Measurements from ENCODE around the gene RAB3C.

The RAB3C gene

GRCh38 chr5:58776559-58776958 is 193.7 kb downstream of the RAB3C start:
- Mint-ChIP-seq H3K4me1 (peaks cover 10% of the 10 kb centered on the region), H3K4me3 (no peak overlapping the region), H3K36me3 (ENCODE audit: low read depth) (no peaks in the 10 kb centered on the region), H3K27ac (no peak overlapping the region), H3K27me3 (ENCODE audit: low read depth) (peaks cover 9% of the 10 kb centered on the region), H3K9me3 (no peaks in the 10 kb centered on the region)
- TF ChIP-seq CTCF (IDR thresholded peaks at IDR 0.05; ENCODE audit: unreplicated experiment in 3 of 3) = no peak

GRCh38 chr5:58778888-58779287 is 196.0 kb downstream of the RAB3C start:
- Mint-ChIP-seq H3K36me3 (ENCODE audit: low read depth) (no peaks in the 10 kb centered on the region), H3K9me3 (no peaks in the 10 kb centered on the region), H3K4me1 (peaks cover 2% of the 10 kb centered on the region), H3K27me3 (ENCODE audit: low read depth) (no peaks in the 10 kb centered on the region), H3K27ac (no peak overlapping the region), H3K4me3 (no peak overlapping the region)
- no peak for TF ChIP-seq CTCF (IDR thresholded peaks at IDR 0.05; ENCODE audit: unreplicated experiment in 3 of 3)

GRCh38 chr5:58786035-58786434 is 203.2 kb downstream of the RAB3C start:
- Mint-ChIP-seq H3K27me3 (ENCODE audit: low read depth) (no peaks in the 10 kb centered on the region), H3K4me3 (no peak overlapping the region)

GRCh38 chr5:58786711-58787303 is 203.9 kb downstream of the RAB3C start:
- TF ChIP-seq CTCF (IDR thresholded peaks at IDR 0.05; ENCODE audit: unreplicated experiment in 3 of 3) = no peak

More at GRCh38 chr5:58786035-58786434, 203.2 kb downstream of the RAB3C start:
- H3K9me3 Mint-ChIP-seq = no peaks in the 10 kb centered on the region
- no peak for TF ChIP-seq CTCF (IDR thresholded peaks at IDR 0.05; ENCODE audit: unreplicated experiment in 3 of 3)
- H3K4me1 Mint-ChIP-seq = peaks cover 12% of the 10 kb centered on the region
- H3K36me3 Mint-ChIP-seq (ENCODE audit: low read depth) = no peaks in the 10 kb centered on the region
- no peak overlapping the region for H3K27ac Mint-ChIP-seq

GRCh38 chr5:58787987-58788386 is 205.1 kb downstream of the RAB3C start:
- Mint-ChIP-seq H3K27me3 (ENCODE audit: low read depth) (no peaks in the 10 kb centered on the region), H3K27ac (peak overlapping the region in 1 of 3 experiments; percentile 23), H3K36me3 (ENCODE audit: low read depth) (no peaks in the 10 kb centered on the region), H3K9me3 (no peaks in the 10 kb centered on the region), H3K4me3 (no peak overlapping the region), H3K4me1 (peaks cover 12% of the 10 kb centered on the region)
- TF ChIP-seq CTCF (IDR thresholded peaks at IDR 0.05; ENCODE audit: unreplicated experiment in 3 of 3) = no peak

More at GRCh38 chr5:58786711-58787303, 203.9 kb downstream of the RAB3C start:
- Mint-ChIP-seq H3K27ac (no peak overlapping the region), H3K4me3 (no peak overlapping the region), H3K27me3 (ENCODE audit: low read depth) (no peaks in the 10 kb centered on the region), H3K9me3 (no peaks in the 10 kb centered on the region), H3K36me3 (ENCODE audit: low read depth) (no peaks in the 10 kb centered on the region), H3K4me1 (peaks cover 12% of the 10 kb centered on the region)

Measured in nephron (organoid).